PFSK-1 (cell line): ENCODE results near the gene ATP10A.

Experiments
- FOXP2 ChIP-seq: optimal IDR thresholded peaks from 2 replicates; pipeline ENCODE3; 2011; ENCODE audit warnings: borderline replicate concordance, control low read depth, inconsistent platforms; ENCODE audit not compliant: insufficient read depth; ENCODE audit errors: extremely low read length, extremely low read depth
- POLR2AphosphoS5 ChIP-seq: IDR thresholded peaks from 2 replicates; pipeline ENCODE4 v1.6.1; 2012; ENCODE audit warnings: low read depth, mild to moderate bottlenecking, control low read depth, low read length, moderate library complexity
- TAF1 ChIP-seq: IDR thresholded peaks from 2 replicates; pipeline ENCODE4 v1.6.1; 2012; ENCODE audit warnings: low read length, control low read depth, borderline replicate concordance; ENCODE audit not compliant: insufficient read depth
- TF ChIP-seq, protein P1 (sequence below), 2 experiments: IDR thresholded peaks; 2 replicates each; pipeline versions ENCODE4 v1.6.1 to v1.8.0; 2011 to 2012; ENCODE audit warnings: low read depth in 2 of 2, low read length in 2 of 2, control low read depth in 1 of 2, inconsistent platforms in 1 of 2, mild to moderate bottlenecking in 1 of 2, moderate library complexity in 1 of 2; ENCODE audit not compliant: insufficient read depth in 1 of 2

GRCh38 chr15:25661898-25662297, 201.2 kb downstream of the ATP10A start:
- TF ChIP-seq, protein P1, sequence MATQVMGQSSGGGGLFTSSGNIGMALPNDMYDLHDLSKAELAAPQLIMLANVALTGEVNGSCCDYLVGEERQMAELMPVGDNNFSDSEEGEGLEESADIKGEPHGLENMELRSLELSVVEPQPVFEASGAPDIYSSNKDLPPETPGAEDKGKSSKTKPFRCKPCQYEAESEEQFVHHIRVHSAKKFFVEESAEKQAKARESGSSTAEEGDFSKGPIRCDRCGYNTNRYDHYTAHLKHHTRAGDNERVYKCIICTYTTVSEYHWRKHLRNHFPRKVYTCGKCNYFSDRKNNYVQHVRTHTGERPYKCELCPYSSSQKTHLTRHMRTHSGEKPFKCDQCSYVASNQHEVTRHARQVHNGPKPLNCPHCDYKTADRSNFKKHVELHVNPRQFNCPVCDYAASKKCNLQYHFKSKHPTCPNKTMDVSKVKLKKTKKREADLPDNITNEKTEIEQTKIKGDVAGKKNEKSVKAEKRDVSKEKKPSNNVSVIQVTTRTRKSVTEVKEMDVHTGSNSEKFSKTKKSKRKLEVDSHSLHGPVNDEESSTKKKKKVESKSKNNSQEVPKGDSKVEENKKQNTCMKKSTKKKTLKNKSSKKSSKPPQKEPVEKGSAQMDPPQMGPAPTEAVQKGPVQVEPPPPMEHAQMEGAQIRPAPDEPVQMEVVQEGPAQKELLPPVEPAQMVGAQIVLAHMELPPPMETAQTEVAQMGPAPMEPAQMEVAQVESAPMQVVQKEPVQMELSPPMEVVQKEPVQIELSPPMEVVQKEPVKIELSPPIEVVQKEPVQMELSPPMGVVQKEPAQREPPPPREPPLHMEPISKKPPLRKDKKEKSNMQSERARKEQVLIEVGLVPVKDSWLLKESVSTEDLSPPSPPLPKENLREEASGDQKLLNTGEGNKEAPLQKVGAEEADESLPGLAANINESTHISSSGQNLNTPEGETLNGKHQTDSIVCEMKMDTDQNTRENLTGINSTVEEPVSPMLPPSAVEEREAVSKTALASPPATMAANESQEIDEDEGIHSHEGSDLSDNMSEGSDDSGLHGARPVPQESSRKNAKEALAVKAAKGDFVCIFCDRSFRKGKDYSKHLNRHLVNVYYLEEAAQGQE (IDR thresholded peaks at IDR 0.05; ENCODE audit: insufficient read depth in 1 of 2, low read depth in 2 of 2, low read length in 2 of 2) = no peak
- TF ChIP-seq POLR2AphosphoS5 (no peak), FOXP2 (no peak), TAF1 (no peak)
